Measurements from ENCODE around the gene S100A14.
"Not testable (repeated sequence)": the region's sequence is repeated elsewhere in the genome, so short reads cannot be mapped to it uniquely, and the experiment has no call there.

DNA sequence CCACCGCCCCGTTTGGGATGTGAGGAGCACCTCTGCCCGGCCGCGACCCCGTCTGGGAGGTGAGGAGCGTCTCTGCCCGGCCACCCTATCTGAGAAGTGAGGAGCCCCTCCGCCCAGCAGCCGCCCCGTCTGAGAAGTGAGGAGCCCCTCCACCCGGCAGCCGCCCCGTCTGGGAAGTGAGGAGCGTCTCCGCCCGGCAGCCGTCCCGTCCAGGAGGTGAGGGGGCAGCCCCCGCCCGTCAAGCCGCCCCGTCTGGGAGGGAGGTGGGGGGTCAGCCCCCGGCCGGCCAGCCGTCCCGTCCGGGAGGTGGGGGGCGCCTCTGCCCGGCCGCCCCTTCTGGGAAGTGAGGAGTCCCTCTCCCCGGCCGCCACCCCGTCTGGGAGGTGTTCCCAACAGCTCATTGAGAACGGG lies 41.0 kb downstream of the S100A14 start:
- not testable (repeated sequence) for TF ChIP-seq BHLHE40 (IDR thresholded peaks at IDR 0.05; ENCODE audit: low read depth, low read length); RCOR1 (IDR thresholded peaks at IDR 0.05; ENCODE audit: insufficient replicate concordance, low read length); POLR2A (IDR thresholded peaks at IDR 0.05; ENCODE audit: low read depth, low read length); RFX5 (IDR thresholded peaks at IDR 0.05; ENCODE audit: low read depth, low read length)
- TF ChIP-seq, protein P1, sequence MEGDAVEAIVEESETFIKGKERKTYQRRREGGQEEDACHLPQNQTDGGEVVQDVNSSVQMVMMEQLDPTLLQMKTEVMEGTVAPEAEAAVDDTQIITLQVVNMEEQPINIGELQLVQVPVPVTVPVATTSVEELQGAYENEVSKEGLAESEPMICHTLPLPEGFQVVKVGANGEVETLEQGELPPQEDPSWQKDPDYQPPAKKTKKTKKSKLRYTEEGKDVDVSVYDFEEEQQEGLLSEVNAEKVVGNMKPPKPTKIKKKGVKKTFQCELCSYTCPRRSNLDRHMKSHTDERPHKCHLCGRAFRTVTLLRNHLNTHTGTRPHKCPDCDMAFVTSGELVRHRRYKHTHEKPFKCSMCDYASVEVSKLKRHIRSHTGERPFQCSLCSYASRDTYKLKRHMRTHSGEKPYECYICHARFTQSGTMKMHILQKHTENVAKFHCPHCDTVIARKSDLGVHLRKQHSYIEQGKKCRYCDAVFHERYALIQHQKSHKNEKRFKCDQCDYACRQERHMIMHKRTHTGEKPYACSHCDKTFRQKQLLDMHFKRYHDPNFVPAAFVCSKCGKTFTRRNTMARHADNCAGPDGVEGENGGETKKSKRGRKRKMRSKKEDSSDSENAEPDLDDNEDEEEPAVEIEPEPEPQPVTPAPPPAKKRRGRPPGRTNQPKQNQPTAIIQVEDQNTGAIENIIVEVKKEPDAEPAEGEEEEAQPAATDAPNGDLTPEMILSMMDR (conservative IDR thresholded peaks at IDR 0.05; ENCODE audit: low read depth, low read length): not testable (repeated sequence)
